Breast epithelium (tissue), 4 donors: ENCODE measurements around the gene TKTL1. TPM values are rescaled to one million over a fixed set of nuclear protein-coding genes. Genes with fewer than 3 reads are reported as not detected.

Experiments used
- DNase-seq, 2 donors: peaks; one replicate each; pipeline ENCODE4 v3.0.0-alpha.2; 2019; ENCODE audit warnings: low spot score in 2 of 2
- H3K27ac ChIP-seq, 2 donors: fragments of 200-600 bp; sonication (generic) in 1 of 2; one replicate each; pipeline ENCODE4 v1.5.1; 2016 to 2019; ENCODE audit warnings: mild to moderate bottlenecking in 1 of 2
- H3K27me3 ChIP-seq, 2 donors: fragments of 200-600 bp; sonication (generic) in 1 of 2; one replicate each; pipeline versions ENCODE4 v1.5.1 to v1.6.0; 2017 to 2019; ENCODE audit warnings: control low read depth in 1 of 2, mild to moderate bottlenecking in 1 of 2
- H3K36me3 ChIP-seq: fragments of 200-600 bp; one replicate; pipeline ENCODE4 v1.5.1; 2019
- H3K4me1 ChIP-seq, 2 donors: fragments of 200-600 bp; sonication (generic); one replicate each; pipeline ENCODE4 v1.5.1; 2016 to 2019; ENCODE audit warnings: control low read depth in 1 of 2
- H3K4me3 ChIP-seq, 3 donors: fragments of 200-600 bp; sonication (generic); 1 replicate in 2 of 3; 2 replicates in 1 of 3; pipeline ENCODE4 v1.5.1; 2016 to 2019; ENCODE audit warnings: mild to moderate bottlenecking in 3 of 3, moderate library complexity in 2 of 3
- H3K9me3 ChIP-seq, 2 donors: fragments of 200-600 bp; sonication (generic) in 1 of 2; one replicate each; pipeline ENCODE4 v1.5.1; 2016 to 2019; ENCODE audit warnings: control low read depth in 1 of 2
- POLR2A ChIP-seq: fragments of 450-650 bp; IDR thresholded peaks from one replicate; pipeline ENCODE4 v1.6.1; 2016; ENCODE audit warnings: antibody characterized with exemption, mild to moderate bottlenecking, moderate library complexity
- POLR2AphosphoS5 ChIP-seq, 3 donors: sonication (generic); formaldehyde crosslinking; IDR thresholded peaks; one replicate each; pipeline ENCODE4 v1.6.1; 2017; ENCODE audit warnings: antibody characterized with exemption in 3 of 3
- intact Hi-C: fragments of 100-400 bp; cut with DNase I; formaldehyde crosslinking; loops from one replicate; pipeline ENCODE4 v1.15.1; 2023; ENCODE audit warnings: low total_unique reads
- total RNA-seq, 3 donors: library from RNA; depleted of rRNA; stranded (reverse); fragments of >200 nt; gene quantifications; one replicate each; pipeline ENCODE4 v1.1.0, GENCODE V29; 2016
- TF ChIP-seq, protein P1 (sequence below), 3 donors: fragments of 450-650 bp; IDR thresholded peaks; one replicate each; pipeline ENCODE4 v1.5.1; 2016 to 2017; ENCODE audit warnings: antibody characterized with exemption in 3 of 3, mild to moderate bottlenecking in 3 of 3, moderate library complexity in 3 of 3

TKTL1 gene
- total RNA-seq, 3 donors from 2014 or later = 0.16 TPM; not detected in 2

GRCh38 chrX:154317391-154317995 lies 21.9 kb downstream of the TKTL1 start:
- TF ChIP-seq POLR2A (no peak), POLR2AphosphoS5 (IDR thresholded peaks at IDR 0.05) (no peak)
- TF ChIP-seq, protein P1, sequence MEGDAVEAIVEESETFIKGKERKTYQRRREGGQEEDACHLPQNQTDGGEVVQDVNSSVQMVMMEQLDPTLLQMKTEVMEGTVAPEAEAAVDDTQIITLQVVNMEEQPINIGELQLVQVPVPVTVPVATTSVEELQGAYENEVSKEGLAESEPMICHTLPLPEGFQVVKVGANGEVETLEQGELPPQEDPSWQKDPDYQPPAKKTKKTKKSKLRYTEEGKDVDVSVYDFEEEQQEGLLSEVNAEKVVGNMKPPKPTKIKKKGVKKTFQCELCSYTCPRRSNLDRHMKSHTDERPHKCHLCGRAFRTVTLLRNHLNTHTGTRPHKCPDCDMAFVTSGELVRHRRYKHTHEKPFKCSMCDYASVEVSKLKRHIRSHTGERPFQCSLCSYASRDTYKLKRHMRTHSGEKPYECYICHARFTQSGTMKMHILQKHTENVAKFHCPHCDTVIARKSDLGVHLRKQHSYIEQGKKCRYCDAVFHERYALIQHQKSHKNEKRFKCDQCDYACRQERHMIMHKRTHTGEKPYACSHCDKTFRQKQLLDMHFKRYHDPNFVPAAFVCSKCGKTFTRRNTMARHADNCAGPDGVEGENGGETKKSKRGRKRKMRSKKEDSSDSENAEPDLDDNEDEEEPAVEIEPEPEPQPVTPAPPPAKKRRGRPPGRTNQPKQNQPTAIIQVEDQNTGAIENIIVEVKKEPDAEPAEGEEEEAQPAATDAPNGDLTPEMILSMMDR (IDR thresholded peaks at IDR 0.05) = peak in 1 of 3 donors; percentile 29
- no peaks in the 10 kb centered on the region for H3K4me1 ChIP-seq
- H3K36me3 ChIP-seq = no peaks in the 10 kb centered on the region
- H3K27ac ChIP-seq = no peak overlapping the region
- no peak overlapping the region for H3K4me3 ChIP-seq
- no peak for DNase-seq
- H3K27me3 ChIP-seq = peaks cover 0 to 59% of the 10 kb centered on the region in 2 donors
- no peaks in the 10 kb centered on the region for H3K9me3 ChIP-seq
- intact Hi-C loops = no loop called here

- no peak for DNase-seq
- no peaks in the 10 kb centered on the region for H3K4me1 ChIP-seq
- no peaks in the 10 kb centered on the region for H3K36me3 ChIP-seq
- intact Hi-C loops = no loop called here
- H3K4me3 ChIP-seq = no peak overlapping the region
- peaks cover 0 to 50% of the 10 kb centered on the region in 2 donors for H3K27me3 ChIP-seq
- no peak overlapping the region for H3K27ac ChIP-seq
- no peaks in the 10 kb centered on the region for H3K9me3 ChIP-seq
- TF ChIP-seq, protein P1 (IDR thresholded peaks at IDR 0.05) = no peak
- TF ChIP-seq POLR2AphosphoS5 (IDR thresholded peaks at IDR 0.05) (no peak), POLR2A (no peak)
Measured at GRCh38 chrX:154320406-154320805, 24.8 kb downstream of the TKTL1 start.

GRCh38 chrX:154321152-154321551 lies 25.6 kb downstream of the TKTL1 start:
- no peak for DNase-seq
- TF ChIP-seq POLR2AphosphoS5 (IDR thresholded peaks at IDR 0.05) (no peak), POLR2A (no peak)
- TF ChIP-seq, protein P1 (IDR thresholded peaks at IDR 0.05) = no peak
- Histone ChIP-seq H3K27ac (no peak overlapping the region), H3K4me3 (no peak overlapping the region), H3K36me3 (no peaks in the 10 kb centered on the region), H3K4me1 (no peaks in the 10 kb centered on the region), H3K9me3 (no peaks in the 10 kb centered on the region), H3K27me3 (peaks cover 0 to 49% of the 10 kb centered on the region in 2 donors)
- intact Hi-C loops = no loop called here

GRCh38 chrX:154321594-154321993 lies 26.0 kb downstream of the TKTL1 start:
- no peaks in the 10 kb centered on the region for H3K9me3 ChIP-seq
- intact Hi-C loops = no loop called here
- H3K36me3 ChIP-seq = no peaks in the 10 kb centered on the region
- no peak overlapping the region for H3K4me3 ChIP-seq
- H3K27me3 ChIP-seq = peaks cover 0 to 54% of the 10 kb centered on the region in 2 donors
- H3K27ac ChIP-seq = no peak overlapping the region
- DNase-seq = no peak
- TF ChIP-seq POLR2AphosphoS5 (IDR thresholded peaks at IDR 0.05) = no peak
- TF ChIP-seq, protein P1 (IDR thresholded peaks at IDR 0.05) = no peak
- no peak for TF ChIP-seq POLR2A
- no peaks in the 10 kb centered on the region for H3K4me1 ChIP-seq

GRCh38 chrX:154322890-154323289 lies 27.3 kb downstream of the TKTL1 start:
- peaks cover 0 to 55% of the 10 kb centered on the region in 2 donors for H3K27me3 ChIP-seq
- TF ChIP-seq POLR2AphosphoS5 (IDR thresholded peaks at IDR 0.05) = no peak
- TF ChIP-seq, protein P1 (IDR thresholded peaks at IDR 0.05) = no peak
- TF ChIP-seq POLR2A = no peak
- H3K27ac ChIP-seq = no peak overlapping the region
- no peak for DNase-seq
- H3K4me1 ChIP-seq = no peaks in the 10 kb centered on the region
- intact Hi-C loops = no loop called here
- H3K4me3 ChIP-seq = no peak overlapping the region
- no peaks in the 10 kb centered on the region for H3K36me3 ChIP-seq
- H3K9me3 ChIP-seq = no peaks in the 10 kb centered on the region
